Measurements from ENCODE around the gene STRN4. TPM values are rescaled to one million over a fixed set of nuclear protein-coding genes. Genes with fewer than 3 reads are reported as not detected.

Gene STRN4
- total and polyA plus RNA-seq, 2 donors (not counting 3 experiments of a cell fraction or from before 2014, with no cell fraction given): 116 to 144 TPM

GRCh38 chr19:46723471-46723870, 22.8 kb downstream of the STRN4 start:
- Histone ChIP-seq H3K27me3 (ENCODE audit: control insufficient read depth in 2 of 2, insufficient read depth in 2 of 2, low read length in 2 of 2) (no peaks in the 10 kb centered on the region), H3K4me2 (ENCODE audit: insufficient read depth, low read length) (no peak overlapping the region), H3K9me3 (replicated peaks; ENCODE audit: control insufficient read depth, insufficient read depth, low read length) (no peaks in the 10 kb centered on the region), H3K9me1 (replicated peaks; ENCODE audit: control insufficient read depth, extremely low read depth, insufficient read depth, low read length) (no peaks in the 10 kb centered on the region), H3K79me2 (ENCODE audit: control insufficient read depth, insufficient read depth, low read length) (peaks cover 9% of the 10 kb centered on the region), H3K27ac (ENCODE audit: insufficient read depth, low read depth, low read length) (no peak overlapping the region), H3K9ac (replicated peaks; ENCODE audit: extremely low read depth, insufficient read depth, low read length) (no peak overlapping the region), H3K4me1 (ENCODE audit: control insufficient read depth, extremely low read depth, insufficient read depth, low read length) (peaks cover 38% of the 10 kb centered on the region), H3K4me3 (replicated peaks in 1 of 3; ENCODE audit: insufficient read depth in 1 of 3, low read depth in 1 of 3, low read length in 3 of 3) (no peak overlapping the region), H2AFZ (ENCODE audit: low read depth, low read length) (no peak overlapping the region), H4K20me1 (replicated peaks; ENCODE audit: control insufficient read depth, extremely low read depth, insufficient read depth, low read length) (no peaks in the 10 kb centered on the region), H3K36me3 (ENCODE audit: control insufficient read depth in 2 of 2, extremely low read depth in 1 of 2, insufficient read depth in 2 of 2, low read length in 2 of 2) (peaks cover 9 to 49% of the 10 kb centered on the region in 2 experiments)
- CTCF ChIA-PET: interaction anchor here (0.7 to 1.1 kb wide), 4 partner anchors 9 to 30 kb away, joined by 3 to 8 read pairs (median 4); no protein-coding TSS in a partner anchor
- FAIRE-seq (no peak), DNase-seq (ENCODE audit: low read depth, low spot score) (no peak)
- POLR2A ChIA-PET: no interaction called here
- intact Hi-C loops (cut with micrococcal nuclease) (no loop called here), dilution Hi-C loops (cut with MboI; ENCODE audit: extremely low pct_ligation_motif_present, low sequenced_read_pairs) (no loop called here)
- TF ChIP-seq FOS (IDR thresholded peaks at IDR 0.05; ENCODE audit: borderline replicate concordance, insufficient read depth, low read length) (no peak), POLR2AphosphoS5 (IDR thresholded peaks at IDR 0.05; ENCODE audit: insufficient read depth, low read depth, low read length) (no peak), EZH2 (IDR thresholded peaks at IDR 0.05; ENCODE audit: borderline replicate concordance, low read depth, low read length, severe bottlenecking) (no peak), CTCF (IDR thresholded peaks at IDR 0.05; ENCODE audit: extremely low read depth in 1 of 2, insufficient read depth in 1 of 2, low read depth in 1 of 2, low read length in 2 of 2) (no peak), MAX (IDR thresholded peaks at IDR 0.05; ENCODE audit: insufficient read depth, insufficient read length) (no peak), MYC (IDR thresholded peaks at IDR 0.05; ENCODE audit: low read depth, low read length) (no peak), GATA2 (IDR thresholded peaks at IDR 0.05; ENCODE audit: insufficient read depth, insufficient read length, low read depth, low read length) (no peak), POLR2A (IDR thresholded peaks at IDR 0.05; ENCODE audit: low read depth, low read length) (no peak), JUN (IDR thresholded peaks at IDR 0.05; ENCODE audit: borderline replicate concordance, insufficient read depth, insufficient read length, low read depth) (no peak)
- BruUV-seq (replicated peaks): no TSS peak
